GM23338 (cell line): ENCODE data around the gene LASP1NB.
A peak's percentile ranks its signal among the peaks of the same experiment; 100 is the strongest.

Source experiments
- ATAC-seq: fragments of 200-7000 bp; cut with Tn5 transposase; 3 replicates; pipeline ENCODE4 v1.9.1; 2020
- DNase-seq: peaks from one replicate; pipeline ENCODE4 v3.0.0-alpha.2; 2015; ENCODE audit warnings: low spot score
- H2AFZ ChIP-seq: fragments of 200-600 bp; sonication (generic); 2 replicates; pipeline ENCODE4 v1.8.0; 2016; ENCODE audit warnings: antibody characterized with exemption, mild to moderate bottlenecking, moderate library complexity
- H3F3A ChIP-seq: fragments of 200-600 bp; sonication (generic); replicated peaks from 2 replicates; pipeline ENCODE4 v1.8.0; 2017; ENCODE audit warnings: antibody characterized with exemption, mixed run types, low read depth
- H3K27ac ChIP-seq: fragments of 200-600 bp; sonication (generic); 2 replicates; pipeline ENCODE4 v1.6.1; 2016; ENCODE audit warnings: low read depth
- H3K27me3 ChIP-seq: fragments of 200-600 bp; sonication (generic); 2 replicates; pipeline ENCODE4 v1.8.0; 2016; ENCODE audit warnings: mild to moderate bottlenecking, mixed run types, moderate library complexity; ENCODE audit not compliant: insufficient read depth
- H3K36me3 ChIP-seq: fragments of 200-600 bp; sonication (generic); 2 replicates; pipeline ENCODE4 v1.8.0; 2016; ENCODE audit warnings: mild to moderate bottlenecking; ENCODE audit not compliant: insufficient read depth
- H3K4me1 ChIP-seq: fragments of 200-600 bp; sonication (generic); 2 replicates; pipeline ENCODE4 v1.8.0; 2016; ENCODE audit warnings: mild to moderate bottlenecking, moderate library complexity; ENCODE audit not compliant: insufficient read depth
- H3K4me2 ChIP-seq: fragments of 200-600 bp; sonication (generic); 2 replicates; pipeline ENCODE4 v1.7.1; 2017; ENCODE audit warnings: mixed run types
- H3K4me3 ChIP-seq: fragments of 200-600 bp; sonication (generic); 2 replicates; pipeline ENCODE4 v1.6.1; 2016; ENCODE audit warnings: mixed run types
- H3K79me2 ChIP-seq: fragments of 200-600 bp; sonication (generic); replicated peaks from 2 replicates; pipeline ENCODE4 v1.8.0; 2017; ENCODE audit warnings: mild to moderate bottlenecking; ENCODE audit not compliant: insufficient read depth
- H3K9me2 ChIP-seq: fragments of 200-600 bp; sonication (generic); 2 replicates; pipeline ENCODE4 v1.8.0; 2017; ENCODE audit not compliant: insufficient read depth
- H4K20me1 ChIP-seq: fragments of 200-600 bp; sonication (generic); replicated peaks from 2 replicates; pipeline ENCODE4 v1.8.0; 2017; ENCODE audit warnings: mild to moderate bottlenecking; ENCODE audit not compliant: insufficient read depth
- H3K27ac Mint-ChIP-seq: 2 replicates; pipeline ENCODE4 v1.8.0; 2020; ENCODE audit warnings: inconsistent platforms, mild to moderate bottlenecking, moderate library complexity, mixed read lengths
- H3K27me3 Mint-ChIP-seq: 3 replicates; pipeline ENCODE4 v1.8.0; 2022; ENCODE audit warnings: low read depth, mild to moderate bottlenecking, moderate library complexity, mixed read lengths, inconsistent platforms; ENCODE audit not compliant: insufficient read depth, poor library complexity
- H3K36me3 Mint-ChIP-seq: 3 replicates; pipeline ENCODE4 v1.8.0; 2021; ENCODE audit warnings: low read depth, mild to moderate bottlenecking, inconsistent platforms, moderate library complexity, mixed read lengths
- H3K4me1 Mint-ChIP-seq: 3 replicates; pipeline ENCODE4 v1.8.0; 2020; ENCODE audit warnings: mild to moderate bottlenecking, inconsistent platforms, mixed read lengths
- H3K4me3 Mint-ChIP-seq: 3 replicates; pipeline ENCODE4 v1.8.0; 2021; ENCODE audit warnings: moderate library complexity, mild to moderate bottlenecking, inconsistent platforms, mixed read lengths
- H3K9me3 Mint-ChIP-seq: 3 replicates; pipeline ENCODE4 v1.8.0; 2020; ENCODE audit warnings: moderate library complexity, mild to moderate bottlenecking, inconsistent platforms, mixed read lengths
- CTCF ChIP-seq, 2 experiments: fragments of 200-600 bp in 1 of 2; sonication (generic) in 1 of 2; conservative IDR thresholded peaks; 2 replicates each; pipeline versions ENCODE4 v1.5.1 to v1.6.1; 2016 to 2017; ENCODE audit warnings: antibody characterized with exemption in 2 of 2, low read depth in 2 of 2, mild to moderate bottlenecking in 2 of 2, moderate library complexity in 1 of 2
- EZH2 ChIP-seq: fragments of 200-600 bp; sonication (generic); IDR thresholded peaks from one replicate; pipeline ENCODE4 v1.8.0; 2017; ENCODE audit warnings: antibody characterized with exemption, mild to moderate bottlenecking, low read depth; ENCODE audit not compliant: unreplicated experiment
- EZH2phosphoT487 ChIP-seq: fragments of 200-600 bp; sonication (generic); IDR thresholded peaks from one replicate; pipeline ENCODE4 v1.8.1; 2018; ENCODE audit warnings: antibody characterized with exemption; ENCODE audit not compliant: unreplicated experiment
- NANOG ChIP-seq: IDR thresholded peaks from 2 replicates; pipeline ENCODE4 v1.6.1; 2016; ENCODE audit warnings: antibody characterized with exemption, borderline replicate concordance
- REST ChIP-seq: IDR thresholded peaks from one replicate; pipeline ENCODE4 v1.6.1; 2018; ENCODE audit warnings: antibody characterized with exemption; ENCODE audit not compliant: unreplicated experiment
- ZNF462 ChIP-seq: fragments of 250-450 bp; sonication (Bioruptor Pico); IDR thresholded peaks from 2 replicates; pipeline ENCODE4 v1.5.0; 2020; ENCODE audit warnings: mild to moderate bottlenecking, moderate library complexity

LASP1NB gene

GRCh38 chr17:38906460-38907228 lies 18.8 kb upstream of the LASP1NB start:
- H3K27me3 Mint-ChIP-seq: no peaks in the 10 kb centered on the region
- Histone ChIP-seq H3K4me3 (no peak overlapping the region), H3K4me2 (no peak overlapping the region), H3K79me2 (peaks cover 46% of the 10 kb centered on the region), H3K27me3 (no peaks in the 10 kb centered on the region), H2AFZ (no peak overlapping the region), H3K27ac (peak overlapping the region; percentile 55), H3K9me2 (no peaks in the 10 kb centered on the region), H3K36me3 (no peaks in the 10 kb centered on the region; the same call in 1 of the 2 replicates), H3F3A (no peaks in the 10 kb centered on the region), H3K4me1 (peaks cover 10% of the 10 kb centered on the region; the same call in 1 of the 2 replicates), H4K20me1 (peaks cover 36% of the 10 kb centered on the region)
- TF ChIP-seq REST (no peak), EZH2 (no peak), EZH2phosphoT487 (no peak), CTCF (conservative IDR thresholded peaks at IDR 0.05; ENCODE audit: low read depth in 2 of 2) (0 out of 4 replicates have a peak, but pooled peaks of 1 of the 2 experiments have one; percentile 10)
- H3K9me3 Mint-ChIP-seq: no peaks in the 10 kb centered on the region
- no peak overlapping the region; the same call in 1 of the 2 replicates for H3K27ac Mint-ChIP-seq
- H3K4me1 Mint-ChIP-seq: peaks cover 17% of the 10 kb centered on the region
- DNase-seq (no peak), ATAC-seq (peak; percentile 23; the same call in 2 of the 3 replicates)
- H3K36me3 Mint-ChIP-seq: peaks cover 34% of the 10 kb centered on the region
- H3K4me3 Mint-ChIP-seq: no peak overlapping the region

- no peak overlapping the region for H3K4me2 ChIP-seq
- Mint-ChIP-seq H3K9me3 (no peaks in the 10 kb centered on the region), H3K27me3 (no peaks in the 10 kb centered on the region), H3K4me3 (no peak overlapping the region), H3K27ac (peak overlapping the region; percentile 78), H3K36me3 (peaks cover 31% of the 10 kb centered on the region), H3K4me1 (peaks cover 17% of the 10 kb centered on the region)
- no peak overlapping the region for H3K4me3 ChIP-seq
- H3K27ac ChIP-seq: peak overlapping the region; percentile 55; the same call in 1 of the 2 replicates
- no peak overlapping the region for H2AFZ ChIP-seq
- ATAC-seq (peak; percentile 43), DNase-seq (no peak)
- H3K27me3 ChIP-seq: no peaks in the 10 kb centered on the region
- H3K79me2 ChIP-seq: peaks cover 47% of the 10 kb centered on the region
- peaks cover 33% of the 10 kb centered on the region for H4K20me1 ChIP-seq
- no peaks in the 10 kb centered on the region for H3F3A ChIP-seq
- H3K36me3 ChIP-seq: no peaks in the 10 kb centered on the region; the same call in 1 of the 2 replicates
- H3K9me2 ChIP-seq: no peaks in the 10 kb centered on the region
- peaks cover 10% of the 10 kb centered on the region; the same call in 1 of the 2 replicates for H3K4me1 ChIP-seq
- TF ChIP-seq ZNF462 (CRISPR knock-in tag) (no peak), NANOG (no peak)
Measured at GRCh38 chr17:38907930-38908675, 17.3 kb upstream of the LASP1NB start.
